K562 (cell line): ENCODE measurements around the gene TEX101. TPM values are rescaled to one million over a fixed set of nuclear protein-coding genes. Genes with fewer than 3 reads are reported as not detected.

Experiments used
- ATF7 ChIP-seq: fragments of 450-650 bp; IDR thresholded peaks from 2 replicates; pipeline ENCODE4 v1.7.1; 2014; ENCODE audit warnings: mild to moderate bottlenecking, moderate library complexity
- ERF ChIP-seq: fragments of 450-650 bp; formaldehyde crosslinking; IDR thresholded peaks from 2 replicates; pipeline ENCODE4 v1.4.0; 2020; ENCODE audit warnings: mild to moderate bottlenecking, mixed read lengths
- FOXK2 ChIP-seq, 2 experiments: fragments of 450-650 bp; IDR thresholded peaks in 1 of 2; conservative IDR thresholded peaks in 1 of 2; 2 replicates each; pipeline ENCODE4 v1.6.1; 2016; ENCODE audit warnings: low read depth in 2 of 2, mild to moderate bottlenecking in 1 of 2
- HDAC1 ChIP-seq, 2 experiments: fragments of 450-650 bp; IDR thresholded peaks; 2 replicates each; pipeline ENCODE4 v1.6.1; 2016 to 2017; ENCODE audit warnings: inconsistent platforms in 1 of 2, mild to moderate bottlenecking in 1 of 2, moderate library complexity in 1 of 2
- KLF13 ChIP-seq: fragments of 450-650 bp; IDR thresholded peaks from 2 replicates; pipeline ENCODE4 v1.6.1; 2016; ENCODE audit warnings: missing genetic modification characterization, low read depth, mild to moderate bottlenecking, missing compliant biosample characterization, moderate library complexity, borderline replicate concordance
- MAZ ChIP-seq, 2 experiments: fragments of 450-650 bp in 1 of 2; sonication (generic) in 1 of 2; formaldehyde crosslinking; IDR thresholded peaks in 1 of 2; conservative IDR thresholded peaks in 1 of 2; 2 replicates each; pipeline versions ENCODE4 v1.4.0 to v1.5.0; 2020; ENCODE audit warnings: mild to moderate bottlenecking in 1 of 2, missing genetic modification reagents in 1 of 2
- NR2C2 ChIP-seq, 2 experiments: fragments of 200-800 bp in 1 of 2; sonication (Bioruptor generic) in 1 of 2; sonication (generic) in 1 of 2; formaldehyde crosslinking in 1 of 2; IDR thresholded peaks; 2 replicates each; pipeline versions ENCODE4 v1.6.1 to v1.8.0; 2016 to 2022; ENCODE audit warnings: mild to moderate bottlenecking in 1 of 2, missing compliant biosample characterization in 1 of 2, missing genetic modification characterization in 1 of 2, missing genetic modification reagents in 1 of 2
- NR4A1 ChIP-seq, 2 experiments: fragments of 250-450 bp in 1 of 2; fragments of 450-650 bp in 1 of 2; sonication (Bioruptor Pico) in 1 of 2; IDR thresholded peaks; 2 replicates each; pipeline versions ENCODE4 v1.4.0 to v1.6.1; 2016 to 2020; ENCODE audit warnings: mild to moderate bottlenecking in 2 of 2, missing compliant biosample characterization in 1 of 2, missing genetic modification characterization in 1 of 2, moderate library complexity in 1 of 2
- PKNOX1 ChIP-seq: fragments of 450-650 bp; IDR thresholded peaks from 2 replicates; pipeline ENCODE4 v1.6.1; 2016
- POLR3A ChIP-seq: IDR thresholded peaks from 2 replicates; pipeline ENCODE4 v1.6.1; 2011; ENCODE audit warnings: borderline replicate concordance, mild to moderate bottlenecking, moderate library complexity; ENCODE audit not compliant: insufficient read length, insufficient read depth; ENCODE audit errors: extremely low read depth
- RBBP5 ChIP-seq: fragments of 200-600 bp; sonication (generic); IDR thresholded peaks from 2 replicates; pipeline ENCODE4 v1.6.1; 2012; ENCODE audit warnings: borderline replicate concordance, mild to moderate bottlenecking, low read length, control low read depth, inconsistent platforms; ENCODE audit not compliant: insufficient read depth, poor library complexity, severe bottlenecking
- STAT6 ChIP-seq: sonication (generic); formaldehyde crosslinking; IDR thresholded peaks from 2 replicates; pipeline ENCODE4 v1.8.1; 2023; ENCODE audit warnings: mild to moderate bottlenecking, missing genetic modification reagents
- TFAP4 ChIP-seq: sonication (generic); formaldehyde crosslinking; IDR thresholded peaks from 2 replicates; pipeline ENCODE4 v1.8.0; 2022; ENCODE audit warnings: missing genetic modification reagents, mild to moderate bottlenecking, moderate library complexity, borderline replicate concordance
- ZMIZ1 ChIP-seq, 2 experiments: fragments of 150-350 bp in 1 of 2; IDR thresholded peaks; 2 replicates each; pipeline ENCODE4 v1.6.1; 2012 to 2016; ENCODE audit warnings: low read depth in 2 of 2, low read length in 2 of 2, mild to moderate bottlenecking in 1 of 2, moderate library complexity in 1 of 2
- ZNF263 ChIP-seq: sonication (generic); formaldehyde crosslinking; IDR thresholded peaks from 2 replicates; pipeline ENCODE4 v1.8.0; 2022; ENCODE audit warnings: mild to moderate bottlenecking, missing genetic modification reagents, borderline replicate concordance
- polyA plus RNA-seq, 8 experiments: library from polyadenylated mRNA; depleted of rRNA in 4 of 8; stranded (reverse) in 5 of 8; unstranded in 3 of 8; fragments of >200 nt; fragmentation: Nextera tagmentation in 2 of 8; fragmentation: Illumina TruSeq in 1 of 8; extraction: Ambion mirVana in 2 of 8; extraction: Trizol in 1 of 8; gene quantifications; 2 replicates each; pipeline versions ENCODE4 v1.2.1 to v1.2.3, GENCODE V29; 2011 to 2014; ENCODE audit warnings: inconsistent platforms in 1 of 8, missing spikeins in 1 of 8
- total RNA-seq, 7 experiments: library from RNA; depleted of rRNA in 6 of 7; stranded (reverse); fragments of >200 nt in 6 of 7; fragmentation: Illumina TruSeq in 2 of 7; extraction: Trizol in 2 of 7; gene quantifications; 2 replicates each; pipeline versions ENCODE4 v1.2.1 to v1.2.3, GENCODE V29; 2011 to 2021; ENCODE audit warnings: low replicate concordance in 1 of 7

TEX101 gene
- total and polyA plus RNA-seq, 9 of the 15 experiments (the other 6 are each of a cell fraction or from before 2014, with no cell fraction given) = 0.10 to 0.36 (median 0.14) TPM; not detected in 6

- TF ChIP-seq ZMIZ1 (IDR thresholded peaks at IDR 0.05; ENCODE audit: low read depth in 2 of 2, low read length in 2 of 2) (no peak), MAZ (CRISPR knock-in tag; conservative IDR thresholded peaks at IDR 0.05 in 1 of 2, IDR thresholded peaks at IDR 0.05 in 1 of 2) (peak; percentile 12 to 52; a peak in 3 of 4 replicates), NR4A1 (CRISPR knock-in tag; IDR thresholded peaks at IDR 0.05) (no peak), NR4A1 (tag; IDR thresholded peaks at IDR 0.05) (no peak), ERF (CRISPR knock-in tag) (0 out of 2 replicates have a peak, but pooled peaks have one; percentile 13), NR2C2 (CRISPR knock-in tag; IDR thresholded peaks at IDR 0.05) (peak; percentile 34; the same call in 1 of the 2 replicates), NR2C2 (tag; IDR thresholded peaks at IDR 0.05) (peak; percentile 70), PKNOX1 (peak; percentile 87), ATF7 (0 out of 2 replicates have a peak, but pooled peaks have one; percentile 26), RBBP5 (peak; percentile 25), KLF13 (tag) (no peak; the same call in 1 of the 2 replicates), ZNF263 (CRISPR knock-in tag) (peak; percentile 43; the same call in 1 of the 2 replicates), POLR3A (no peak), STAT6 (CRISPR knock-in tag) (0 out of 2 replicates have a peak, but pooled peaks have one; percentile 46), TFAP4 (peak; percentile 58; the same call in 1 of the 2 replicates), FOXK2 (conservative IDR thresholded peaks at IDR 0.05 in 1 of 2, IDR thresholded peaks at IDR 0.05 in 1 of 2; ENCODE audit: low read depth in 2 of 2) (0 out of 4 replicates have a peak, but pooled peaks of 1 of the 2 experiments have one; percentile 44), HDAC1 (IDR thresholded peaks at IDR 0.05) (peak in 1 of 2 experiments; percentile 41; a peak in 2 of 4 replicates)
Measured at GRCh38 chr19:43463381-43464133, 48.9 kb downstream of the TEX101 start (continued).
